Neural progenitor cell (in vitro differentiated cells): ENCODE data around the gene RGS6. TPM values are rescaled to one million over a fixed set of nuclear protein-coding genes. Genes with fewer than 3 reads are reported as not detected.

Source experiments
- DNase-seq: peaks from one replicate; pipeline ENCODE4 v3.0.0-alpha.2; 2016; ENCODE audit warnings: low spot score
- H2AFZ ChIP-seq: fragments of 200-600 bp; sonication (generic); replicated peaks from 2 replicates; pipeline ENCODE4 v1.6.1; 2016; ENCODE audit warnings: antibody characterized with exemption
- H3F3A ChIP-seq: fragments of 200-600 bp; sonication (generic); 2 replicates; pipeline ENCODE4 v1.6.1; 2016; ENCODE audit warnings: antibody characterized with exemption, low read depth
- H3K27ac ChIP-seq: fragments of 200-600 bp; sonication (generic); 2 replicates; pipeline ENCODE4 v1.5.1; 2016; ENCODE audit warnings: mild to moderate bottlenecking
- H3K27me3 ChIP-seq: fragments of 200-600 bp; sonication (generic); 2 replicates; pipeline ENCODE4 v1.6.1; 2016; ENCODE audit warnings: mild to moderate bottlenecking, moderate library complexity
- H3K36me3 ChIP-seq: fragments of 200-600 bp; sonication (generic); 2 replicates; pipeline ENCODE4 v1.5.1; 2016
- H3K4me1 ChIP-seq: fragments of 200-600 bp; sonication (generic); 2 replicates; pipeline ENCODE4 v1.6.1; 2016; ENCODE audit warnings: mixed run types
- H3K4me2 ChIP-seq: fragments of 200-600 bp; sonication (generic); 2 replicates; pipeline ENCODE4 v1.6.1; 2016
- H3K4me3 ChIP-seq: fragments of 200-600 bp; sonication (generic); 2 replicates; pipeline ENCODE4 v1.5.1; 2016
- H3K79me2 ChIP-seq: fragments of 200-600 bp; sonication (generic); 2 replicates; pipeline ENCODE4 v1.6.1; 2016; ENCODE audit warnings: low read depth
- H3K9ac ChIP-seq: fragments of 200-600 bp; sonication (generic); 2 replicates; pipeline ENCODE4 v1.6.1; 2016
- H3K9me3 ChIP-seq: fragments of 200-600 bp; sonication (generic); 2 replicates; pipeline ENCODE4 v1.5.1; 2016; ENCODE audit warnings: low read depth
- H4K20me1 ChIP-seq: fragments of 200-600 bp; sonication (generic); 2 replicates; pipeline ENCODE4 v1.6.1; 2016; ENCODE audit warnings: low read depth
- H3K27ac Mint-ChIP-seq: 3 replicates; pipeline ENCODE4 v1.8.0; 2021; ENCODE audit warnings: mixed read lengths
- H3K27me3 Mint-ChIP-seq: 2 replicates; pipeline ENCODE4 v1.8.0; 2022; ENCODE audit warnings: low read depth, mild to moderate bottlenecking, inconsistent platforms, moderate library complexity, mixed read lengths; ENCODE audit not compliant: insufficient read depth
- H3K36me3 Mint-ChIP-seq: 3 replicates; pipeline ENCODE4 v1.8.0; 2021; ENCODE audit warnings: mixed read lengths
- H3K4me1 Mint-ChIP-seq: 3 replicates; pipeline ENCODE4 v1.8.0; 2021; ENCODE audit warnings: mixed read lengths
- H3K4me3 Mint-ChIP-seq: 3 replicates; pipeline ENCODE4 v1.8.0; 2021; ENCODE audit warnings: mild to moderate bottlenecking, moderate library complexity, mixed read lengths
- H3K9me3 Mint-ChIP-seq: 3 replicates; pipeline ENCODE4 v1.8.0; 2020; ENCODE audit warnings: mixed read lengths
- EZH2 ChIP-seq: fragments of 200-600 bp; sonication (generic); IDR thresholded peaks from 2 replicates; pipeline ENCODE4 v1.6.1; 2017; ENCODE audit warnings: antibody characterized with exemption, mild to moderate bottlenecking, moderate library complexity
- EZH2phosphoT487 ChIP-seq: fragments of 200-600 bp; sonication (generic); IDR thresholded peaks from 2 replicates; pipeline ENCODE4 v1.6.1; 2017; ENCODE audit warnings: antibody characterized with exemption
- total RNA-seq: library from RNA; depleted of rRNA; stranded (reverse); fragments of >200 nt; gene quantifications from 2 replicates; pipeline ENCODE4 v1.2.3, GENCODE V29; 2015; ENCODE audit warnings: low replicate concordance
- TF ChIP-seq, protein P1 (sequence below): fragments of 200-600 bp; sonication (generic); IDR thresholded peaks from 2 replicates; pipeline ENCODE4 v1.5.1; 2017; ENCODE audit warnings: antibody characterized with exemption, mild to moderate bottlenecking

RGS6 gene
- total RNA-seq, 1 donor from 2014 or later = 0.80 TPM

DNA sequence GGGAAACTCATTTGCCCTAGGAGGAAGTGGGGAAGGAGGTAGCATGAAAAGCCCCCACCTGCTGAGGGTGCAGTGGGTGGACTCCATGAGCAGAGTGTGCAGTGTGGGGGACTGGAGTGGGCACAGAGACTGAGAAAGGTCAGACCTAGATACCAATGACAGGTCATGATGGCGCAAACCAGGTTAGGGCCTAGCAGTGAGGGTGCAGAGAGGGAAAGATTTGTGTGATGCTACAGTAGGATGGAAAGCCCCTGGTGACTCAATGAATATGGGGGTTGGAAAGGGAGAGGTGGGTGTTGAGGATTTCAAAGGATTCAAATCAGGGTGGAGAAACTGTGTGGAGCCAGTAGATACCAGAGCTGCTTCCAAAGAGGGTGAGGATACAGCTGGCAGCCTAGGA is 642.5 kb downstream of the RGS6 start:
- no peaks in the 10 kb centered on the region for H3K4me1 Mint-ChIP-seq
- no peak overlapping the region for H3K4me2 ChIP-seq
- H2AFZ ChIP-seq = no peak overlapping the region
- no peaks in the 10 kb centered on the region for H4K20me1 ChIP-seq
- no peak overlapping the region for H3K4me3 Mint-ChIP-seq
- TF ChIP-seq EZH2 (no peak), EZH2phosphoT487 (no peak)
- TF ChIP-seq, protein P1, sequence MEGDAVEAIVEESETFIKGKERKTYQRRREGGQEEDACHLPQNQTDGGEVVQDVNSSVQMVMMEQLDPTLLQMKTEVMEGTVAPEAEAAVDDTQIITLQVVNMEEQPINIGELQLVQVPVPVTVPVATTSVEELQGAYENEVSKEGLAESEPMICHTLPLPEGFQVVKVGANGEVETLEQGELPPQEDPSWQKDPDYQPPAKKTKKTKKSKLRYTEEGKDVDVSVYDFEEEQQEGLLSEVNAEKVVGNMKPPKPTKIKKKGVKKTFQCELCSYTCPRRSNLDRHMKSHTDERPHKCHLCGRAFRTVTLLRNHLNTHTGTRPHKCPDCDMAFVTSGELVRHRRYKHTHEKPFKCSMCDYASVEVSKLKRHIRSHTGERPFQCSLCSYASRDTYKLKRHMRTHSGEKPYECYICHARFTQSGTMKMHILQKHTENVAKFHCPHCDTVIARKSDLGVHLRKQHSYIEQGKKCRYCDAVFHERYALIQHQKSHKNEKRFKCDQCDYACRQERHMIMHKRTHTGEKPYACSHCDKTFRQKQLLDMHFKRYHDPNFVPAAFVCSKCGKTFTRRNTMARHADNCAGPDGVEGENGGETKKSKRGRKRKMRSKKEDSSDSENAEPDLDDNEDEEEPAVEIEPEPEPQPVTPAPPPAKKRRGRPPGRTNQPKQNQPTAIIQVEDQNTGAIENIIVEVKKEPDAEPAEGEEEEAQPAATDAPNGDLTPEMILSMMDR = no peak
- no peaks in the 10 kb centered on the region for H3F3A ChIP-seq
- no peak overlapping the region for H3K9ac ChIP-seq
- H3K9me3 ChIP-seq = no peaks in the 10 kb centered on the region
- peaks cover 8% of the 10 kb centered on the region for H3K27me3 Mint-ChIP-seq
- no peaks in the 10 kb centered on the region for H3K27me3 ChIP-seq
- H3K9me3 Mint-ChIP-seq = no peaks in the 10 kb centered on the region
- no peaks in the 10 kb centered on the region for H3K36me3 ChIP-seq
- no peaks in the 10 kb centered on the region for H3K79me2 ChIP-seq
- H3K36me3 Mint-ChIP-seq = no peaks in the 10 kb centered on the region
- DNase-seq = no peak
- H3K4me3 ChIP-seq = no peak overlapping the region
- no peak overlapping the region for H3K27ac Mint-ChIP-seq
- H3K4me1 ChIP-seq = no peaks in the 10 kb centered on the region
- no peak overlapping the region for H3K27ac ChIP-seq

- H3K36me3 Mint-ChIP-seq = no peaks in the 10 kb centered on the region
- TF ChIP-seq, protein P1 = no peak
- TF ChIP-seq EZH2phosphoT487 = no peak
- TF ChIP-seq EZH2 = no peak
- no peak for DNase-seq
- H3K9me3 Mint-ChIP-seq = no peaks in the 10 kb centered on the region
- H3K27me3 Mint-ChIP-seq = peaks cover 10% of the 10 kb centered on the region
- H3F3A ChIP-seq = no peaks in the 10 kb centered on the region
- H3K4me1 ChIP-seq = no peaks in the 10 kb centered on the region
- H3K27me3 ChIP-seq = no peaks in the 10 kb centered on the region
- no peaks in the 10 kb centered on the region for H3K9me3 ChIP-seq
- H3K9ac ChIP-seq = no peak overlapping the region
- H2AFZ ChIP-seq = no peak overlapping the region
- H3K27ac Mint-ChIP-seq = no peak overlapping the region
- H4K20me1 ChIP-seq = no peaks in the 10 kb centered on the region
- no peak overlapping the region for H3K27ac ChIP-seq
- H3K4me2 ChIP-seq = no peak overlapping the region
- H3K4me3 Mint-ChIP-seq = no peak overlapping the region
- no peaks in the 10 kb centered on the region for H3K4me1 Mint-ChIP-seq
- H3K79me2 ChIP-seq = no peaks in the 10 kb centered on the region
- H3K4me3 ChIP-seq = no peak overlapping the region
- no peaks in the 10 kb centered on the region for H3K36me3 ChIP-seq
Observed at GRCh38 chr14:72576258-72576657, 644.0 kb downstream of the RGS6 start.

GRCh38 chr14:72577521-72577920 is 645.3 kb downstream of the RGS6 start:
- Histone ChIP-seq H3F3A (no peaks in the 10 kb centered on the region), H2AFZ (no peak overlapping the region), H3K9me3 (no peaks in the 10 kb centered on the region), H3K4me3 (no peak overlapping the region), H3K4me1 (no peaks in the 10 kb centered on the region), H3K27me3 (no peaks in the 10 kb centered on the region), H4K20me1 (no peaks in the 10 kb centered on the region), H3K79me2 (no peaks in the 10 kb centered on the region), H3K4me2 (no peak overlapping the region), H3K27ac (no peak overlapping the region), H3K9ac (no peak overlapping the region), H3K36me3 (no peaks in the 10 kb centered on the region)
- no peak overlapping the region for H3K4me3 Mint-ChIP-seq
- no peak for DNase-seq
- no peaks in the 10 kb centered on the region for H3K9me3 Mint-ChIP-seq
- no peak overlapping the region for H3K27ac Mint-ChIP-seq
- H3K36me3 Mint-ChIP-seq = no peaks in the 10 kb centered on the region
- TF ChIP-seq EZH2 (no peak), EZH2phosphoT487 (no peak)
- TF ChIP-seq, protein P1 = no peak
- peaks cover 10% of the 10 kb centered on the region for H3K27me3 Mint-ChIP-seq
- H3K4me1 Mint-ChIP-seq = no peaks in the 10 kb centered on the region

- no peaks in the 10 kb centered on the region for H3K9me3 Mint-ChIP-seq
- no peak overlapping the region for H3K27ac Mint-ChIP-seq
- H3K4me2 ChIP-seq = no peak overlapping the region
- H4K20me1 ChIP-seq = no peaks in the 10 kb centered on the region
- no peak overlapping the region for H3K4me3 Mint-ChIP-seq
- H3K27ac ChIP-seq = no peak overlapping the region
- no peaks in the 10 kb centered on the region for H3K9me3 ChIP-seq
- H3K27me3 ChIP-seq = no peaks in the 10 kb centered on the region
- no peaks in the 10 kb centered on the region for H3K36me3 Mint-ChIP-seq
- H3K36me3 ChIP-seq = no peaks in the 10 kb centered on the region
- no peak overlapping the region for H3K9ac ChIP-seq
- DNase-seq = no peak
- H3K4me1 ChIP-seq = no peaks in the 10 kb centered on the region
- TF ChIP-seq EZH2phosphoT487 (no peak), EZH2 (no peak)
- TF ChIP-seq, protein P1 = no peak
- H2AFZ ChIP-seq = no peak overlapping the region
- H3K4me1 Mint-ChIP-seq = no peaks in the 10 kb centered on the region
- no peak overlapping the region for H3K4me3 ChIP-seq
- H3F3A ChIP-seq = no peaks in the 10 kb centered on the region
- H3K79me2 ChIP-seq = no peaks in the 10 kb centered on the region
- peaks cover 12% of the 10 kb centered on the region for H3K27me3 Mint-ChIP-seq
Observed at GRCh38 chr14:72578514-72578913, 646.3 kb downstream of the RGS6 start.
